Neural cell (in vitro differentiated cells): ENCODE data around the gene RAB15. TPM values are rescaled to one million over a fixed set of nuclear protein-coding genes. Genes with fewer than 3 reads are reported as not detected.

Experiments
- H2AFZ ChIP-seq: fragments of 200-600, 300-800 bp; sonication (generic), shearing (Covaris generic); 2 replicates; pipeline ENCODE4 v1.6.0; 2014; ENCODE audit warnings: low read depth, mild to moderate bottlenecking, antibody characterized with exemption, low read length, moderate library complexity
- H3F3A ChIP-seq: fragments of 200-600 bp; shearing (Covaris generic); 2 replicates; pipeline ENCODE4 v1.6.1; 2016; ENCODE audit warnings: mild to moderate bottlenecking, moderate library complexity, mixed read lengths, antibody characterized with exemption, low read length; ENCODE audit not compliant: insufficient read depth, poor library complexity, severe bottlenecking
- H3K27ac ChIP-seq: fragments of 200-600, 300-800 bp; sonication (generic), shearing (Covaris generic); 2 replicates; pipeline ENCODE4 v1.5.1; 2014; ENCODE audit warnings: mild to moderate bottlenecking, low read length, moderate library complexity
- H3K27me3 ChIP-seq: fragments of 300-800, 200-600 bp; sonication (generic), shearing (Covaris generic); 2 replicates; pipeline ENCODE4 v1.6.0; 2014; ENCODE audit warnings: mild to moderate bottlenecking, low read depth, low read length, moderate library complexity; ENCODE audit not compliant: insufficient read depth
- H3K36me3 ChIP-seq: fragments of 300-800, 200-600 bp; sonication (generic), shearing (Covaris generic); 2 replicates; pipeline ENCODE4 v1.5.1; 2014; ENCODE audit warnings: mild to moderate bottlenecking, antibody characterized with exemption, low read length, moderate library complexity; ENCODE audit not compliant: insufficient read depth
- H3K4me2 ChIP-seq: fragments of 300-800, 200-600 bp; sonication (generic), shearing (Covaris generic); 2 replicates; pipeline ENCODE4 v1.6.0; 2014; ENCODE audit warnings: mild to moderate bottlenecking, low read length
- H3K4me3 ChIP-seq: fragments of 300-800, 200-600 bp; sonication (generic), shearing (Covaris generic); 2 replicates; pipeline ENCODE4 v1.5.1; 2014; ENCODE audit warnings: mild to moderate bottlenecking, low read length, moderate library complexity
- H3K79me2 ChIP-seq: fragments of 200-600 bp; shearing (Covaris generic); replicated peaks from 2 replicates; pipeline ENCODE4 v1.6.0; 2014; ENCODE audit warnings: mild to moderate bottlenecking, low read length, moderate library complexity; ENCODE audit not compliant: insufficient read depth
- H3K9ac ChIP-seq: fragments of 300-800, 200-600 bp; sonication (generic), shearing (Covaris generic); 2 replicates; pipeline ENCODE4 v1.6.1; 2016; ENCODE audit warnings: mild to moderate bottlenecking, low read length, mixed read lengths
- H3K9me2 ChIP-seq: fragments of 200-600 bp; shearing (Covaris generic); 2 replicates; pipeline ENCODE4 v1.6.1; 2016; ENCODE audit warnings: mild to moderate bottlenecking, low read length, mixed read lengths; ENCODE audit not compliant: insufficient read depth
- H3K9me3 ChIP-seq: fragments of 200-600, 300-800 bp; sonication (generic), shearing (Covaris generic); 2 replicates; pipeline ENCODE4 v1.6.1; 2016; ENCODE audit warnings: mild to moderate bottlenecking, mixed run types, low read length, moderate library complexity, mixed read lengths
- H4K20me1 ChIP-seq: fragments of 200-600 bp; shearing (Covaris generic); 2 replicates; pipeline ENCODE4 v1.6.1; 2016; ENCODE audit warnings: mild to moderate bottlenecking, mixed run types; ENCODE audit not compliant: insufficient read depth
- CTCF ChIP-seq: fragments of 450-650 bp; IDR thresholded peaks from 2 replicates; pipeline ENCODE4 v1.5.1; 2014; ENCODE audit warnings: antibody characterized with exemption, mild to moderate bottlenecking, moderate library complexity; ENCODE audit not compliant: poor library complexity, severe bottlenecking
- EP300 ChIP-seq: fragments of 450-650 bp; conservative IDR thresholded peaks from 2 replicates; pipeline ENCODE4 v1.6.1; 2014; ENCODE audit warnings: antibody characterized with exemption, mild to moderate bottlenecking, moderate library complexity; ENCODE audit not compliant: poor library complexity, severe bottlenecking
- EZH2 ChIP-seq: fragments of 200-600, 300-800 bp; shearing (Covaris generic), sonication (generic); IDR thresholded peaks from 2 replicates; pipeline ENCODE4 v1.6.1; 2014; ENCODE audit warnings: antibody characterized with exemption, low read length, borderline replicate concordance, mild to moderate bottlenecking; ENCODE audit not compliant: insufficient read depth, poor library complexity, severe bottlenecking
- MXI1 ChIP-seq: fragments of 450-650 bp; conservative IDR thresholded peaks from 2 replicates; pipeline ENCODE4 v1.6.1; 2014; ENCODE audit warnings: antibody characterized with exemption, mild to moderate bottlenecking; ENCODE audit not compliant: poor library complexity, severe bottlenecking
- POLR2AphosphoS5 ChIP-seq: IDR thresholded peaks from 2 replicates; pipeline ENCODE4 v1.6.1; 2012
- RAD21 ChIP-seq: fragments of 450-650 bp; conservative IDR thresholded peaks from 2 replicates; pipeline ENCODE4 v1.6.1; 2014; ENCODE audit warnings: antibody characterized with exemption, mild to moderate bottlenecking, moderate library complexity
- SMC3 ChIP-seq: fragments of 450-650 bp; conservative IDR thresholded peaks from 2 replicates; pipeline ENCODE4 v1.6.1; 2014; ENCODE audit warnings: antibody characterized with exemption, mild to moderate bottlenecking, moderate library complexity; ENCODE audit not compliant: poor library complexity
- TAF1 ChIP-seq: IDR thresholded peaks from 2 replicates; pipeline ENCODE4 v1.6.1; 2012; ENCODE audit warnings: low read depth
- polyA plus RNA-seq: library from polyadenylated mRNA; depleted of rRNA; stranded (reverse); fragments of >200 nt; gene quantifications from 2 replicates; pipeline ENCODE4 v1.2.3, GENCODE V29; 2014
- TF ChIP-seq, protein P1 (sequence below): IDR thresholded peaks from 2 replicates; pipeline ENCODE4 v1.6.1; 2012; ENCODE audit warnings: borderline replicate concordance

The RAB15 gene
- polyA plus RNA-seq, 1 donor from 2014 or later: 42.0 TPM

- no peak overlapping the region for H3K27ac ChIP-seq
These were observed 59.9 kb downstream of the RAB15 start for GRCh38 chr14:64912261-64912660.

DNA sequence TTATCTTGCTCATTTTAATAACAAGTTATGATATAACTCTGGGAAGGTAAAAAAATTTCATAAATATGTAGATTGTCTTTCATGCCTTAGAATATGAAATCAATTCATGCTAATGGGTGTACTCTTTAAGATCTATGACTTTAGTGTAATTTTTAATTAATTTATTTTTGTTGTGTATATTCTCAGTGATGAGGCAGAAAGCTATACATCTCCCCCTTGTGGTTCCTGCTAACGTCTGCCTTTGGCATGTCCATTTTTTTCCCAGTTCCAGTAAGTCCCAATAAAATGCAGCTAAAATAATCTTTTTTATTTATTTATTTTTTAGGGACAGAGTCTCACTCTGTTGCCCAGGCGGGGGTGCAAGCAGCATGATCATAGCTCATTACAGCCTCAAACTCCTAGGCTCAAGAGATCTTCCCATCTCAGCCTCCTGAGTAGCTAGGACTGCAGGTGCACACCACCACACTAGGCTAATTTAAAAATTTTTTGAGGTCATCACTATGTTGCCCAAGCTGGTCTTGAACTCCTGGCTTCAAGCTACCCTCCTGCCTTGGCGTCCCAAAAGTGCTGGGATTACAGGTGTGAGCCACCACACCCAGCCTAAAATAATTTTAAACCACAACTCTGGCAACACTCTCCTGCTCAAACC lies 61.2 kb downstream of the RAB15 start:
- Histone ChIP-seq H2AFZ (no peak overlapping the region), H3K4me3 (no peak overlapping the region), H3K36me3 (no peaks in the 10 kb centered on the region), H3K9me2 (no peaks in the 10 kb centered on the region), H4K20me1 (no peaks in the 10 kb centered on the region), H3K4me2 (no peak overlapping the region), H3K9ac (no peak overlapping the region), H3F3A (no peaks in the 10 kb centered on the region), H3K27ac (no peak overlapping the region), H3K9me3 (no peaks in the 10 kb centered on the region), H3K79me2 (peaks cover 17% of the 10 kb centered on the region), H3K27me3 (no peaks in the 10 kb centered on the region)
- peak; percentile 24 for TF ChIP-seq CTCF
- no peak for TF ChIP-seq EP300

More at GRCh38 chr14:64912261-64912660, 59.9 kb downstream of the RAB15 start:
- no peak overlapping the region for H3K9ac ChIP-seq
- H3K4me3 ChIP-seq: no peak overlapping the region
- no peaks in the 10 kb centered on the region for H3K9me3 ChIP-seq
- no peak overlapping the region for H2AFZ ChIP-seq
- no peak overlapping the region for H3K4me2 ChIP-seq
- H3K9me2 ChIP-seq: no peaks in the 10 kb centered on the region
- TF ChIP-seq, protein P1, sequence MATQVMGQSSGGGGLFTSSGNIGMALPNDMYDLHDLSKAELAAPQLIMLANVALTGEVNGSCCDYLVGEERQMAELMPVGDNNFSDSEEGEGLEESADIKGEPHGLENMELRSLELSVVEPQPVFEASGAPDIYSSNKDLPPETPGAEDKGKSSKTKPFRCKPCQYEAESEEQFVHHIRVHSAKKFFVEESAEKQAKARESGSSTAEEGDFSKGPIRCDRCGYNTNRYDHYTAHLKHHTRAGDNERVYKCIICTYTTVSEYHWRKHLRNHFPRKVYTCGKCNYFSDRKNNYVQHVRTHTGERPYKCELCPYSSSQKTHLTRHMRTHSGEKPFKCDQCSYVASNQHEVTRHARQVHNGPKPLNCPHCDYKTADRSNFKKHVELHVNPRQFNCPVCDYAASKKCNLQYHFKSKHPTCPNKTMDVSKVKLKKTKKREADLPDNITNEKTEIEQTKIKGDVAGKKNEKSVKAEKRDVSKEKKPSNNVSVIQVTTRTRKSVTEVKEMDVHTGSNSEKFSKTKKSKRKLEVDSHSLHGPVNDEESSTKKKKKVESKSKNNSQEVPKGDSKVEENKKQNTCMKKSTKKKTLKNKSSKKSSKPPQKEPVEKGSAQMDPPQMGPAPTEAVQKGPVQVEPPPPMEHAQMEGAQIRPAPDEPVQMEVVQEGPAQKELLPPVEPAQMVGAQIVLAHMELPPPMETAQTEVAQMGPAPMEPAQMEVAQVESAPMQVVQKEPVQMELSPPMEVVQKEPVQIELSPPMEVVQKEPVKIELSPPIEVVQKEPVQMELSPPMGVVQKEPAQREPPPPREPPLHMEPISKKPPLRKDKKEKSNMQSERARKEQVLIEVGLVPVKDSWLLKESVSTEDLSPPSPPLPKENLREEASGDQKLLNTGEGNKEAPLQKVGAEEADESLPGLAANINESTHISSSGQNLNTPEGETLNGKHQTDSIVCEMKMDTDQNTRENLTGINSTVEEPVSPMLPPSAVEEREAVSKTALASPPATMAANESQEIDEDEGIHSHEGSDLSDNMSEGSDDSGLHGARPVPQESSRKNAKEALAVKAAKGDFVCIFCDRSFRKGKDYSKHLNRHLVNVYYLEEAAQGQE: no peak
- no peak for TF ChIP-seq RAD21
- TF ChIP-seq POLR2AphosphoS5: no peak
- TF ChIP-seq EP300: no peak
- TF ChIP-seq SMC3: no peak
- TF ChIP-seq TAF1: no peak
- no peak for TF ChIP-seq EZH2
- TF ChIP-seq CTCF: no peak
- TF ChIP-seq MXI1: no peak
- H3K27me3 ChIP-seq: no peaks in the 10 kb centered on the region
- no peaks in the 10 kb centered on the region for H3K36me3 ChIP-seq
- no peaks in the 10 kb centered on the region for H4K20me1 ChIP-seq
- H3F3A ChIP-seq: no peaks in the 10 kb centered on the region
- H3K79me2 ChIP-seq: peaks cover 17% of the 10 kb centered on the region
